Fibroblast of skin of left biceps (primary cell): ENCODE measurements around the gene SPRY2.
A peak's percentile ranks its signal among the peaks of the same experiment; 100 is the strongest.

Source experiments
- DNase-seq, 2 experiments: peaks; one replicate each; pipeline ENCODE4 v3.0.0-alpha.2; 2013; ENCODE audit warnings: low read depth in 2 of 2

Gene SPRY2, protein sequence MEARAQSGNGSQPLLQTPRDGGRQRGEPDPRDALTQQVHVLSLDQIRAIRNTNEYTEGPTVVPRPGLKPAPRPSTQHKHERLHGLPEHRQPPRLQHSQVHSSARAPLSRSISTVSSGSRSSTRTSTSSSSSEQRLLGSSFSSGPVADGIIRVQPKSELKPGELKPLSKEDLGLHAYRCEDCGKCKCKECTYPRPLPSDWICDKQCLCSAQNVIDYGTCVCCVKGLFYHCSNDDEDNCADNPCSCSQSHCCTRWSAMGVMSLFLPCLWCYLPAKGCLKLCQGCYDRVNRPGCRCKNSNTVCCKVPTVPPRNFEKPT

GRCh38 chr13:80341101-80341755 is at the start of gene SPRY2:
SPRY2 (minus strand) TSS chr13:80341126; CDS start chr13:80337705, 3,421 bp downstream.
- peak; percentile 88 to 89 for DNase-seq

GRCh38 chr13:80390338-80390737 is 49.4 kb upstream of the SPRY2 start:
- DNase-seq, result no peak

GRCh38 chr13:80389073-80390038 is 48.4 kb upstream of the SPRY2 start:
- DNase-seq, result no peak

- no peak for DNase-seq
Observed at GRCh38 chr13:80388506-80388905, 47.6 kb upstream of the SPRY2 start.

- no peak for DNase-seq
Observed at GRCh38 chr13:80386592-80386991, 45.7 kb upstream of the SPRY2 start.

GRCh38 chr13:80386002-80386401 is 45.1 kb upstream of the SPRY2 start:
- DNase-seq, result no peak

GRCh38 chr13:80382576-80382975 is 41.6 kb upstream of the SPRY2 start:
- no peak for DNase-seq

DNA sequence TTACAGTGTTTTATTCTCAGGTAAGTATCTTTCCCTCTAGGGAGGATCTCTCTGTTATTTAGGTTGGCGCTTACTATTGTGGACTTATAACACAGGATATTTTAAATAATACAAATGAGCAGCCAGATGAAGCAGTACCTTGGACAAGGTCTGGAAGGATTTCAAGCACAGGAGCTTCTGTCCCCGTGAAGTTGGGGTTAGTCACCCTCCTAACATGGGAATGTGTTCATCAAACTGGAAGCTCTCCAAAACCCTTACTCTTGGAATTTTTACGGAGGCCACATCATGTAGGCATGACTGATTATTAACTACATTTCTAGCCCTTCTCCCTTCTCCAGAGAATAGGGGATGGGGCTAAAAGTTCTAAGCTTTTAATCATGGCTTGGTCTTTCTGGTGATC is 38.3 kb upstream of the SPRY2 start:
- DNase-seq, result peak in 1 of 2 experiments; percentile 23

- DNase-seq, result no peak
Observed at GRCh38 chr13:80376554-80376953, 35.6 kb upstream of the SPRY2 start.

GRCh38 chr13:80374901-80375300 is 34.0 kb upstream of the SPRY2 start:
- no peak for DNase-seq

- DNase-seq, result no peak
Observed at GRCh38 chr13:80374444-80374843, 33.5 kb upstream of the SPRY2 start.

DNA sequence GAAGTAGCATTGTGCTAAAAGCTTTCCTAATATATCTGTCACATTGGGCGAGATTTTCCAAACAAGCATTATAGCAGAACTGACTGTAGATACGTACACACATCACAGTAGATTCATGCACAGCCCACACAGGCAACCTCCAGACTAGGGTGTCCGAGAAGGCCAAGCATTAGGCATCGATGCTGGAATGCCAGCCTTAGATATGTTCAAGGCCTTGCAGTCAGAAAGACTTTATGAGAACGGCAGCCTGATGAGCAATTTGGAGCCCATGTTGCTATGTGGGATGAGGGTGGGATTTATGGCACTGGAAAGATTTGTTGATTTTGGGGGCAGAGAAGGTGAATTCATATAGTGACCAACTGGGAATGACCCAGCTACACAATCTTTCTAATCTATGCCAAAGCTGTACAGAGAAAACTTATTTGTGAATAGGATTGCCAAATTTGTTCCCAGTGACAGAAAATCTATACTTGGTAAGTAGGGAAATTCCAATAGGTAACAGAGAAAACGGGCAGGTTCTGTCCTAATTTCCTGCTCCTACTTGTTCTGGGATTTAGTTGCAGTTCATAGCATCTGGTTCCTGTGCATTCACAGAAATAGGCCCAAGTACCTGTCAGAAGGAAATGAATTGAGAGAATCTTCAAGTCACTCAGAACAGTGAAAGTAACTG is 31.0 kb upstream of the SPRY2 start:
- DNase-seq, result no peak

DNA sequence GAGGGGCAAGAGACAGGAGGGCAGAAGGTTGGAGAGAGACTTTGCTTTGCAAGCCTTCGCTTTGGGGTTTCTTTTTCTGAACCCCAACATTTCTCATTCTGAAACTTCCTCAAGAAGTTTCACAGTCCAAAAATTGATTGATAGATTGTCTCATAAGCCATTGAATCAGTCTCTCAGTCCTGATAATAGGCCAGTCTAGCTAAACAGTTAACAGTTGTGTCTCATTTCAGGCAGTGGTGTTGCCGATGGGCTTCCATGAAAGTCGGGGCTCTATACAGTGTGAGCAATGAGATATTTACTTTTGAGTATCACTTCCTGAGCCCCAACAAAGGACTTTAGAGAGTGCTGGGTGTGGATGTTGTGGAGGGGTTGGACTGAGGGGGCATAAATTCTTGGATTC is 26.5 kb upstream of the SPRY2 start:
- no peak for DNase-seq

DNA sequence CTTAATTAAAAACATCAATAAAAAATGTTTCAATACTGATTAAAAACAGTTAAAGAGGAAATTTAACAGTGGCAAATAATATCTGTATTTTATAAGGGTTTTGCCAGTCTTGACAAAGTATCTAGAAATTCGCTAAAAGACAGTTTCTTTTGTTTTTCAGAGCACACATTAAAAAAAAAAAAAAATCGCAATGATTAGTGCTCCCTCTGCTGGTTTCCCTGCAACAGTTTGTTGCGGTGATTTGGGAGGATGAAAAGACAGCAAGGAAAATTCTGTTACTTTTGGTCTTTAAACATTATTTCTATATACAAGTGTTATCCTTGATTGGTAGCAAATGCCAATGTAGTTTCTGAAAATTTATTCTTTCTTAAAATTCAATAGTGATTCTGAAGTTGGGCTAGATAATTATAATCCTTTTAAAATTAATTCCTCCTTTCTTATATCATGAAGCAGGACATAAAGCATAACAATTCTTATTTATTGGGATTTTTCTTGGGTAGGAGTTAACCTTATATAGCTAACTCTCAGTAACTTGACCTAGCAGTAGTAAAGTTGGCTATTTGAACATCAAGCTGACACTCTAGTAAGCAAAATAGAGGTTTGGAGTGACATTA is 23.1 kb upstream of the SPRY2 start:
- no peak for DNase-seq

DNA sequence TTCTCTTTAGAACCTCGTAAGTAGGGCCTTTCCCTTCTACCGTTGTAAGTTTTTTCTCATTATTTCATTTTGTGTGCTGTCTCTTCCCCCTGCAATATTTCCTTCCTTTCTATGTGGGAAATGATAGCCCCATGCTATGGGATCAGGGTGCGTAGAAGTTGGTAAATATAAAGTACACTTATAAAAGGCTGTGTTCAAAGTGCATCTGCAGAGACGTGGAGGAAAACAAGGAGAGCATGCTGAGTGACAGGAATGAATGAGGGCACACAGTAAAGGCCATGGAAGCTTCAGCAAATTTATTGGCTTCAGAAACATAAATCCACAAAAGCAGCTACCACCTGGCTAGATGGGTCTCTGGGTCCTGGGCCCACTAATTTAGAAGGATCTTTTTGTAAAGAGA is 21.6 kb upstream of the SPRY2 start:
- no peak for DNase-seq

GRCh38 chr13:80361883-80362327 is 21.0 kb upstream of the SPRY2 start:
- DNase-seq, result no peak

DNA sequence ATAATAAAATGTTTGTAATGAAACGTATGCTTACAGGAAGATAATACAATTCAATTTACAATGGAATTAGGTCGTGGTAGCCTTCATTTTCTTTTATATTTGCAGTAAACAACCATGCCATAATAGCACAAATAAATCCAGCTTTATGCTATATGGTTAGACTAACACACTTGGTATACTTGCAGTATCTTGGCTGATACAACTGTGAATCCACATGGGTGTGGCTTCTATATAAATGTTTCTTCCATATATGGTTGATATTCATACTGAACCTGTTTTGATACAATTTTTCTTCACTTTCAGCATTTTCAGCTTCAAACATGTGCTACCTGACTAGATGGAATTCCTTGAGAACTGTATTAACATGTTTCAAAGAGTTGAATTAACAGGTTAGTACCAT is 20.4 kb upstream of the SPRY2 start:
- DNase-seq, result no peak

DNA sequence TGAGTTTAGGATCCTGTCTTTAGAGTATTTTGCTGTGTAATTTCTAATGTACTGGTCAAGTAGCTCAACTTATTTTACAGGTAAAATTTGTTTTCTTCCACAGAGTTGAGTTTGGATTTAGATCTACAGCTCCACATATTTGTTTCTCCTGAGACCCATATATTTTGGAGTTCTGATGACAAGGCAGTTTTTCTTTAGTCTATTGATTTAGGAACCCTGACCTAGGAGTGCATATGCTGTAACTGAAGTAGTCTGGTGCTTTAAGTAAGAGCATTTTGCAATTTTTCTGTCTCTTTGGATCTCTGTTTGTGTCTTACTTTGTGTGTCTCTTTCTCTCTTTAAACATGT is 19.5 kb upstream of the SPRY2 start:
- DNase-seq, result no peak

GRCh38 chr13:80359778-80360452 is 19.0 kb upstream of the SPRY2 start:
- no peak for DNase-seq

- no peak for DNase-seq
Observed at GRCh38 chr13:80359414-80359777, 18.5 kb upstream of the SPRY2 start.
